ENCODE results near the gene TMEM88.

DNA sequence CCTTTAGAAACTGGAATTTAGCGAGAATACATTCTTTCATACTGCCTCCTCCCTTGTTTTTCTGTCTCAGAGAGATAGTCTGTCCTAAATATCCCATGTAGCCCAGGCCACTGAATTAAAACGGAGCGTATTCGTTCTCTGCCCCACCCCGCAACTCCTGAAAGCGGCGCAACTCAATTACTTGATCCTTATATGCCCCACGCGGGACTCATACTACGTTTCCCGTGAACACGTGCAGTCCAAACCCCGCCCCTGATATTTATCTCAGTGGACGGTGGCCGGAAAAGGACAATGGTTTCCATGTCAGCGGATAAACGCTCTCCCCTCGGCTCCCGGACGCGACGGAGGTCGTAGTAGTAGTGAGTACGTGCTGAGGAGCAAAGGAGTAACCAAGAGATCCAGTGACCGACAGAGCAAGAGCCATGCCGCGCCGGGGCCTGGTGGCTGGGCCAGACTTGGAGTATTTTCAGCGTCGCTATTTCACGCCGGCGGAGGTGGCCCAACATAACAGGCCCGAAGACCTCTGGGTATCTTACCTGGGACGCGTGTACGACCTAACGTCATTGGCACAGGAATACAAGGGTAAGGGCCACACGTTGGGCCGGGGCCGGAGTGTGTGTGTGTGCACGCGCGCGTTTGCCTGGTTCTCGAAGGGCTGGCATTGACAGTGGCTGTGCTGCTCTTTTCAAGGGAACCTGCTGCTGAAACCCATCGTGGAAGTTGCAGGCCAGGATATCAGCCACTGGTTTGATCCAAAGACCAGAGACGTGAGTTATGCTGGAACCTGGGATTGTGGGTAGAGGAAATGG, 3.1 kb downstream of the TMEM88 start, which contains the start of gene CYB5D1:
- TF ChIP-seq ZNF274 (IDR thresholded peaks at IDR 0.05; ENCODE audit: low read depth, low read length) (no peak), YY1 (IDR thresholded peaks at IDR 0.05; ENCODE audit: insufficient read depth, insufficient read length) (no peak), SUZ12 (IDR thresholded peaks at IDR 0.05; ENCODE audit: extremely low read depth, insufficient read depth, insufficient read length) (no peak)

Measured in NT2/D1 (cell line).